OCI-LY1 (cell line): ENCODE results near the gene SMC5.

Experiments used
- EZH2 ChIP-seq: fragments of 200-600 bp; sonication (generic), shearing (Covaris generic); IDR thresholded peaks from 2 replicates; pipeline ENCODE4 v1.8.0; 2017; ENCODE audit warnings: borderline replicate concordance, mixed run types, mild to moderate bottlenecking, antibody characterized with exemption, low read length, moderate library complexity, mixed read lengths
- TF ChIP-seq, protein P1 (sequence below): fragments of 200-600 bp; sonication (generic), shearing (Covaris generic); IDR thresholded peaks from 2 replicates; pipeline ENCODE4 v1.5.1; 2017; ENCODE audit warnings: mild to moderate bottlenecking, antibody characterized with exemption, low read length, moderate library complexity, mixed read lengths

DNA sequence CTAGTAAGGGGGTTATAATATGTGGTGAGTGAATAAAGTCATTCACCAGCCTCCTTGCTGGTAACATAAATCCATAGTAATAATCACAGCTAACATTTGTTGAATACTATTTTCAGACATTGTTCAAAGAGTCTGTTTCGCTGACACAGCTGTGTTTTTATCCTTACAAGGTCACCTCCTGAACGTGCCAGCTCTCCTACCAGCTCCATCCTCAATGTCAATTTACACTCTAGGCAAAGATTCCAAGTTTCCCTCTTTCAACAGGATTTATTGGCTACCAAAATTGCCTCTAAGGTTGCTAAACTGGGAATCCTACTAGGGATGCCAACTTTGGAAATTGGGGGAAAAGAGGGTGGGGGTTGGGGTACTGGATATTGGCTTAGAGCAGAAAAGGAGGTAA lies 30.7 kb upstream of the SMC5 start:
- TF ChIP-seq EZH2 = no peak
- TF ChIP-seq, protein P1, sequence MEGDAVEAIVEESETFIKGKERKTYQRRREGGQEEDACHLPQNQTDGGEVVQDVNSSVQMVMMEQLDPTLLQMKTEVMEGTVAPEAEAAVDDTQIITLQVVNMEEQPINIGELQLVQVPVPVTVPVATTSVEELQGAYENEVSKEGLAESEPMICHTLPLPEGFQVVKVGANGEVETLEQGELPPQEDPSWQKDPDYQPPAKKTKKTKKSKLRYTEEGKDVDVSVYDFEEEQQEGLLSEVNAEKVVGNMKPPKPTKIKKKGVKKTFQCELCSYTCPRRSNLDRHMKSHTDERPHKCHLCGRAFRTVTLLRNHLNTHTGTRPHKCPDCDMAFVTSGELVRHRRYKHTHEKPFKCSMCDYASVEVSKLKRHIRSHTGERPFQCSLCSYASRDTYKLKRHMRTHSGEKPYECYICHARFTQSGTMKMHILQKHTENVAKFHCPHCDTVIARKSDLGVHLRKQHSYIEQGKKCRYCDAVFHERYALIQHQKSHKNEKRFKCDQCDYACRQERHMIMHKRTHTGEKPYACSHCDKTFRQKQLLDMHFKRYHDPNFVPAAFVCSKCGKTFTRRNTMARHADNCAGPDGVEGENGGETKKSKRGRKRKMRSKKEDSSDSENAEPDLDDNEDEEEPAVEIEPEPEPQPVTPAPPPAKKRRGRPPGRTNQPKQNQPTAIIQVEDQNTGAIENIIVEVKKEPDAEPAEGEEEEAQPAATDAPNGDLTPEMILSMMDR = no peak
